Measurements from ENCODE around the gene CPN2.

The CPN2 gene

GRCh38 chr3:194327218-194328052 lies 23.7 kb downstream of the CPN2 start:
- no peak for DNase-seq

GRCh38 chr3:194326968-194327217 lies 24.2 kb downstream of the CPN2 start:
- no peak for DNase-seq

DNA sequence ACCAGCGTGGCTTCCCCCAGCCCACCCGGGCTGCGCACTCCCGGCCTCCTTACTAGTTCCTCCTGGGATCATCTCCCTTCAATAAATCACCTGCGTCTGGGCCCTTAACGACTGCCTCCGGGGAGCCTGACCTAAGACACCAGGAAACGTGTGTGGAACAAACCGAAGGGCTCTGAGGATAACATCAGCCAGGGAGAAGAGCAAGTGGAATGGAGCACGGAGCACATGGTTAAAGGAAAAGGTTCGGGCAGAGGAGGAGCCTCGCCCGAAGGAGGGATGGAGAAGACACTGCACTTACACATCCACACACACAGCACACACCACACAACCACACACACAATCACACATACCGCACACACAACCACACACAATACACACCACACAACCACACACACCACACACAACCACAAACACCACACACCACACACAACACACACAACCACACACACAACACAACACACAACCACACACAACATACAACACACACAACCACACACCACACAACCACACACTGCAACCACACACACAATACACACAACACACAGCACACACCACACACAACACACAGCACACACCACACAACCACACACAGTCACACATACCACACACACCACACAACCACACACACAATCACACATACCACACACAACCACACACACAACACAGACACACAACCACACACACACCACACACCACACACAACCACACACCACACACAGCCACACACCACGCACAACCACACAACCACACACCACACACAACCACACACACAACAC lies 24.7 kb downstream of the CPN2 start:
- no peak for DNase-seq

GRCh38 chr3:194325424-194326153 lies 25.5 kb downstream of the CPN2 start:
- no peak for DNase-seq

DNA sequence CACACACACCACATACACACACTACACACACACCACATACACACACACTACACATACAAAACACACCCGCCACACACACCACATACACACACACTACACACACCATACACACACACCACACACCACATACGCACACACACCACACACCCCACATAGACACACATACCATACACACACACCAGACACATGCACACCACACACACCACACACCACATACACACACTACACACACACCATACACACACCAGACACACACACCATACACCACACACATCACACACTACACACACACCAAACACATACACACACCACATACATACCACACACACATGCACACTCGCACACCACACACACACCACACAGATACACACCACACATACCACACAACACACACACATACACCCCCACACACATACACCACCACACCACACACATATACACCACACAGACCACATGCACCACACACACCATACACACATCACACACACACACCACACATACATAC lies 26.3 kb downstream of the CPN2 start:
- no peak for DNase-seq

GRCh38 chr3:194323785-194324735 lies 27.1 kb downstream of the CPN2 start:
- no peak for DNase-seq

DNA sequence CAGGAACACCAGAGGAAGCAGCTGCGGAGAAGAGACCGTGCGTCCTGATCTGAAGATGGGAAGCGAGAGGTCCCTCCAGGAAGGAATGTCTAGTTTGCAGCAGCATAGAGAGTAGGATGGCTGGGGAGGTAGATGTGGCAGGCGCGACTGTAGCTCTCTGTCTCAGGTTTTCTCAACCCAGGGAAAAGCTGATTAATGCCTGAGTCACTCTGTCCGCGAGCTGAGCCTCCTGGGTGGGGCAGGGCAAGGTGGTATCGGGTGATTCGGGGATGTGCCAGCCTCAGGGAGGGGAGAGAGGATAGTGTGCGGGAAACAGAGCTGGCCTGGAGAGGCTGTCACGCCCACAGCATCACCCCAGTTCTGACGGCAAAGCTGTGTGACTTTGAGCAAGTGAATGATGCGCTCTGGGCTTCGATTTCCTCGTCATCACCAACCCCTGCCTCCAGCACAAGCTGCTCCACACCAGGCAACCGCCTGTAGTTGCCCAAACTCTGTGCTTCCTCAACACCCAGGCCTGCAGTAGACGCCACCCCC lies 28.4 kb downstream of the CPN2 start:
- peak; percentile 44 for DNase-seq

DNA sequence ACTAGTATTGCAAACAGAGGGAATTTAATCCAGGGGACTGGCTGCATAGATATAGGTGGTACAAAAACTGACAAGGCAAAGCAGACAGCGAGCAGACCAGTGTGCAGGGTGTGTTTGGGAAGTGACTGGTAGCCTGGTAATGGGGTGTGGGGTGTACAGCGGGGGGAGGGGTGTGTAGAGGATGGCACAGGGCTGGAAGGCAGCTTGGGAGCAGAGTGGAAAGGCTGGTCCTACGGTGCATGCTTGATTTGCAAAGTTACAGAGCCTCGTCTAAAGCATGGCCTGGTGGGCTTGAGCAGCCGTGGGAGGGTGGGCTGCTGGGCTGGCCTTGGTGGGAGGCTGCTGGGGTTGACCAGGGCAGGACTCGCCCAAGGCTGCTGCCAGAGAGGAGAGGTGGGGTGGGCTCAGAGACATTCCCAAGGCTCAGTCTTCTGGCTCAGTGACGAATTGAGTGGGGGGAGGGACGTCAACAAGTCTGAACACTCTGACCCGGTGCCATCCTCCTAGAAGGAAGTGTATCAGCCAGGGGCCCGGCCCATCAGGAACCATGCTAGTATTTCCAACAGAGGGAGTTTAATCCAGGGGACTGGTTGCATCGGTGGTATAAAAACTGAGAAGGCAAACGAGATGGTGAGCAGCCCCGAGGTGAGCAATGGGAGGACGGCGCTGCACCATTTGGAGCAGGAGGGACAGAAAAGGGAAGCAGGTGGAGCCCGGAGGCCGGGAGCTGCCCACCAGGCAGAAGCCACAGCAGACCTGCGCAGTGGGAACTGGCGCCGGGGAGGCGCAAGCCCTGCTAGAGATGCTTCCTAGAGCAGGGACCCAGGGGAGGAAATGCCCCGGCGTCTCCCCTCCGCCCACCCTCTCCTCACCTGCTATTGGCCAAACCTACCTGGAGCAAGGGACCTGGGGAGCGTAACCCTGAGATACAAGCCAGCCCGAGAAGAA lies 29.2 kb downstream of the CPN2 start:
- DNase-seq, result no peak

- DNase-seq, result no peak
These were observed 30.3 kb downstream of the CPN2 start for GRCh38 chr3:194320744-194321243.

GRCh38 chr3:194320100-194320499 lies 31.0 kb downstream of the CPN2 start:
- DNase-seq, result no peak

DNA sequence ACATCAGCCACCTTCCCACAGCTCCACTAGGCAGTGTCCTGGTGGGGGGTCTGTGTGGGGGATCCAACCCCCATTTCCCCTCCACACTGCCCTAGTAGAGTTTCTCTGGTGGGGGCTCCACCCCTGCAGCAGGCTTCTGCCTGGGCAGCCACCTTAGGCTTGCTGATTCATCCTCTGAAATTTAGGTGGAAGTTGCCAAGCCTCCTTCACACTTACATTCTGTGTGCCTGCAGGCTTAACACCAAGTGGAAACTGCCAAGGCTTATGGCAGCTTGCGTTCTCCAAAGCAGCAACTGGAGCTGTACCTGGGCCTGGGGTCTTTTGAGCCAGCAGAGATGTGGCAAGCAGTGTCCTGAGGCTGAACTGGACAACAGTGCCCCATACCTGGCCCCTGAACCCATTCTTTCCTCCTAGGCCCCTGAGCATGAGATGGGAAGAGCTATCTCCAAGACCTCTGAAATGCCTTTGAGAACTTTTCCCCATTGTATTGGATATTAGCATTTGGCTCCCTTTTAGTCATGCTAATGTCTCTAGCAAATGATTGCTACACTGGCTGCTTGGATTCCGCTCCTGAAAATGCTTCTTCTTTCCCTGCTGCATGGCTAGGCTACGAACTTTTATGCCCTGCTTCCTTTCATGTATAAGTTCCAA lies 32.5 kb downstream of the CPN2 start:
- DNase-seq, result no peak

- DNase-seq, result no peak
These were observed 34.2 kb downstream of the CPN2 start for GRCh38 chr3:194316918-194317317.

GRCh38 chr3:194315965-194316361 lies 35.2 kb downstream of the CPN2 start:
- DNase-seq, result no peak

DNA sequence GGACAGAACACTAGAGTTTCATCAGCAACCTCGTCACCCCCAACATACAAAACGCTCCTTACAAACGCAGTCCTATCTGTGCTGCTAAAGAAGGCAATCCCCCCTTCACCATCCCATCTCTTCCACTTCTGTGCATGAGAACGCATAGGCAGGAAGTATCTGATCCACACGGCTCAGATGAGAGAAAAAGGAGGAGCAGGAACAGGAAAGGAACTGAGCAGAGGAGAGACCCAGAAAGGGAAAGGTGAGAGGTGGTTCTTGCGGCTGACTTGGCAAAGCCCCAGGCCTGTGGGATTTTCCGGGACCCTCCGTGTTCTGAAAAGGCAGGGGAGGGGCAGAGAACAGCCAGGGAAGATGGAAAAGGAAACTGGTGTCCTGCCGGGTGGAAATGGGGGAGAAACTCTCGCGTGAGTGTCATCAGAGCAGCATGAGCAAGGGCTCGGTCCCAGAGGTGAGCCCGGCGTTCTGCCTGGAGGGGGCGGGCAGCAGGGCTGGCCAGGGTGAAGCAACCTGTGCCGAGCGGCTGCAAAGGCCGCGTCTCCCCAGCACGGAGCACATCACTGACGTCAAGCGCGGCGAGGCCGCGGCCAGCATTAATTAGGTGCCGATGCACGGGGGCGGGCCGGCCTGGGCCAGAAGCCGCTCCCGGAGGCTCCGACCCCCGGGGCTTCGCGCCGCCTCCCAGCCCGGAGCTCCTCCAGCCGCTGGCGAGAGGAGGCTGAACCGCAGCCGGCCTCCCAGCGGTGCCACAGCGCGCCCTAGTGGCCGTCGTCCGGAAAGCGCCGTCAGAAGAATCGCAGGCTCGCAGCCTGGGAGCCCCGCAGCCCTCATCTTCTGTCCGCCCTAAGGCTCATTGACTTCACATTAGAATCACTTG lies 35.8 kb downstream of the CPN2 start:
- DNase-seq, result peak; percentile 44

DNA sequence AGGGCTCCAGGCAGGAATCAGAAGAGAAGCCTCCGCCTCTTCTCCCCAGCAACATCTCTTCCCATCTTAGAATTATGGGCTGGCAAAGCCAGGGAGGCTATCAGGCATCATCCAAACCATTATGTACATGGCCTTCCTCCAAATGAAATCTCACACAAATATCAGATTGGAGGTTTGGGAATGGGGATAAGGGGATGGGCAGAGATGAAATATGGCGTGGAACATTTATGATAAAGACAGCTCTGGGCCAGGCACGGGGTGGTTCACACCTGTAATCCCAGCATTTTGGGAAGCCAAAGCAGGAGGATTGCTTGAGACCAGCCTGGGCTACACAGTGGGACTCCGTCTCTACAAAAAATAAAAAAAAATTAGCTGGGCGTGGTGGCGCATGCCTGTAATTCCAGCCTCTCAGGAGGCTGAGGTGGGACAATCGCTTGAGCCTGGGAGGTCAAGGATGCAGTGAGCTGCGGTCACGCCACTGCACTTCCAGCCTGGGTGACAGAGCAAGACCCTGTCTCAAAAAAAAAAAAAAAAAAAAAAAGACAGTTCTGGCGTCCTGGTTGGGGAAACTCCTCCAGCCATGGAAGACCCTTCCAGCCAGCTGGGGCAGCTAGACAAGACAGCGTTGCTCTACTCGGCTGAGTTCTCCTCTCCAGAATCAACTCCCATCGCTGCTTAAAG lies 36.6 kb downstream of the CPN2 start:
- no peak for DNase-seq

- DNase-seq, result no peak
These were observed 37.4 kb downstream of the CPN2 start for GRCh38 chr3:194313560-194314387.

DNA sequence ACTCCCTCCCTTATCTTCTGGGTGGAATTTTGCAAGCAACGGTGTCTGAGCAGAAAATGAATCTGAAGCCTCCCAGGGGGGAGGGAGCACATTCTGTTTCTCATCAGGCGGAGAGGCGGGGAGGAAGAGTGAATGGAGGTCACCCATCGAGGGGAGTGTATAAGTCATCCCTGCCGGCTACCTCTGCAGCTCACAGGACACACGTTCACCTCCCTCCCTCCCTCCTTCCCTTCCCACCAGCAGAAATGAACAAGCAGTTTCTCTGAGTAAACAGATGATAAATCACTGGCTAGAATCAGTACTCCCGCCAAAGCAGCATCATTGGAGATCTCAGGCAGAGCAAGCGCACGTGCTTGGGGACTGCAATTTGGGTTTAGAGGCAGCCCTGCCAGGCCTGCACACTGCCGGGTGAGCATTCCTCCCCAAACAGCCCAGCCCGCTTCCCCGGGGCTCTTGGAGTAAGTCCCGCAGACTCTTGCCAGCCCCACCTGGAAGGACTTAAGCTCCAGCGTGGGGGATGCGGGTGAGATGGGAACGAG lies 38.3 kb downstream of the CPN2 start:
- no peak for DNase-seq

Data from HCEC 1CT (cell line).